HT1080 (cell line): ENCODE results near the gene RAB3GAP1. TPM values are rescaled to one million over a fixed set of nuclear protein-coding genes. Genes with fewer than 3 reads are reported as not detected.

Experiments used
- DNase-seq: peaks from one replicate; pipeline ENCODE4 v3.0.0-alpha.2; 2015; ENCODE audit warnings: low read depth
- total RNA-seq: library from RNA; depleted of rRNA; stranded (reverse); fragments of >200 nt; shearing (Covaris generic); gene quantifications from 2 replicates; pipeline ENCODE4 v1.2.3, GENCODE V29; 2014

The RAB3GAP1 gene
- total RNA-seq, 1 experiment from 2014 or later, result 31.2 TPM

DNA sequence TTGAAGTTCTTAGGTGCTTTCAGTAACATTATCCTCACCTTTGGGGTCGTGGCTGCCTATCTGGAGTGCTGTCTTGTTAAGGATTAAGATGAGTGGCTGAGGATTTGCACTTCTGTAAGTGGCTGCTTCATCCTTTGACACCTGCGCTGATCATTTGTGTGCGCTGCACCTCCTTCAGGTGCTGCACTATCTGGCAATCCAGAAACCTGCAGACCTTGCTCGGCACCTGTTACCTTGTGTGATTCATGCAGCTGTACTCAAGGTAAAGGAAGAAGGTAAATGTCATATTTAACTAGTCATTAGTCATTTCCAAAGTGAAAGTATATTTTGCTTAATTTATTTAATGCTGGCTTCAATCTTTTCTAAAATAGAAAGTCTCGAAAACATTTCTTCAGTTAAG is 110.3 kb downstream of the RAB3GAP1 start:
- DNase-seq, result no peak

DNA sequence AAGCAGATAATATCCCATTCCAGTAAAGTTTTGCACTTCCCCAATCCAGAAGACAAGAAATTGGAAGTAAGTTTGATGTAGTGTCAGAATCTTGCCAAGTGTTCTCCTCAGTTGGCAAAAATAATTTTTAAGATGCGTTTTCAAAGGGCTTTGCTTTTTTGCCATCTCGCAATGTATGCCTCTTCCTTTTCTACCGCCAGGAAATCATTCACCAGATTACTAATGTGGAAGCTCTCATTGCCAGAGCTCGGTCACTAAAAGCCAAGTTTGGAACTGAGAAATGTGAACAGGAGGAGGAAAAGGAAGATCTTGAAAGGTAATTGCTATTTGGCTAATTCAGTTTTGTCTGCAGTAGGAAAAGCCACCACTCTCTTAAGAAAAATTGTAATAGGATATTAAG is 110.7 kb downstream of the RAB3GAP1 start:
- no peak for DNase-seq

DNA sequence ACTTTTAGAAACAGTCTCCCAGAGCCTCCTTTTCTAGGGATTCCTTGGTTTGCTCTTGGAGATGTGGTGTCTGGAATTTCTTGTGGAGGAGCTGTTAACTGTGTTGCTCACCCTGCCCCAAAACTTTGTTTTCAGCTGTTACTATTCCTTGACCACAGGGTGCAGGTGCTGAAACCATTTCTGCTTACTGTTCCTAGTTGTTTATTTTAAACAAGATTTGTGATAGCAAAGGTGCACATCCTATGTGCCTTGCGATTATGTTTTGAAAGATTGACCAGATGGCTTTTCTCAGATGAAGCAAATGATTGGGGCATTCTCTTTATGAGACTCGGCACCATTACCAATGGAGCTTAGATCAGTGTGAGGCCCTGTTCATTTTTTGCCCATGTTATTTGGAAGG is 111.2 kb downstream of the RAB3GAP1 start:
- DNase-seq, result no peak

DNA sequence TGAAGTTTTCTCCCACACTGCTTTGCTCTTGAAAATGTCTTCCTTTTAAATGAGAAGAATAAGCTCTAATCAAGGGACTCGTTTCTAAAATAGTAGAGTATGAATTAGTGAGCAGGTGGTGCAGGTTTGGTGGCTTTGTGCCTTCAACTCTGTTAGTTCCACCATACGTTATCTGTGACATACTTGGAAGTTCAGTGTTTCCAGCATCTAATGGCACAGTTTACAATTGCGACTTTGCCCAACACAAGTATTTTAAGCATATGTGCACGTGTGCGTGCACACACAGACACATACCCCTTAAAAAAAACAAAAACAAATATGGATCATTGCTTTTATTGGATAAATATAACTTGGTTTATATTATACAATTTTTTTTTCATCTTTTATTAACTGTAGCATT is 111.8 kb downstream of the RAB3GAP1 start:
- DNase-seq, result no peak

DNA sequence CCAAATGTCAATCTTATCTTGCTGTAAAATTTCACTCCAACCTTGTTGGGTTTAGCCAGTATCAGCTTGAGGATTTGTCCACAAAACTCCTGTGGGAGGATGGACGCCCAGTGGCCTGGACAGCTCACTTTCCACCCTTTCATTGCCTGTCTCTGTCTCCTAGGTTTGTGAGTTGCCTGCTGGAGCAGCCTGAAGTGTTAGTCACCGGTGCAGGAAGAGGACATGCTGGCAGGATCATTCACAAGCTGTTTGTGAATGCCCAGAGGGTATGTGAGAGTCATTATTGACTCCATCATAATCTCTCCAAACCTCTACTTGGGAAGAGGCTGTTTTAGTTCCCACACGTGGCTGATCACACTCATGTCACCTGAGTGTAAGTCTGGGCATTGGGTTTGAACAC is 112.3 kb downstream of the RAB3GAP1 start:
- peak; percentile 90 for DNase-seq

DNA sequence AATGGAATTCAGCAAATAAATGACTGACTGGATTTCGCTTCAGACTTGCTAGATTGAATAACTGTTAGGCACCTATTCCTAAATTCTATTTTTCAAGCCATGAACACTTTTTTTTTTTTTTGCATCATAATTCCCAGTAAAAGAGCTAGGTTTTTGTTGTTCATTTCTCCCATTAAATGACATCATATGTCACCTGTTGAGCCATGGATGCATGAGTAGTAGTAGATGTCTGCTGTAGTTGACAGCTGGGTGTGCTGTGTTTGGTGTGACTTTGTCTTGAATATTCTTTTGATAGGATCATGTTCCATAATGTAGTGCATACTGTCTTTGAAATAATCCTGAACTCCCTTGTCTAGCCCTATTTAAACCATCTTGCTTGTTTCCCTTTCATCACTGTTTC is 115.2 kb downstream of the RAB3GAP1 start:
- no peak for DNase-seq

DNA sequence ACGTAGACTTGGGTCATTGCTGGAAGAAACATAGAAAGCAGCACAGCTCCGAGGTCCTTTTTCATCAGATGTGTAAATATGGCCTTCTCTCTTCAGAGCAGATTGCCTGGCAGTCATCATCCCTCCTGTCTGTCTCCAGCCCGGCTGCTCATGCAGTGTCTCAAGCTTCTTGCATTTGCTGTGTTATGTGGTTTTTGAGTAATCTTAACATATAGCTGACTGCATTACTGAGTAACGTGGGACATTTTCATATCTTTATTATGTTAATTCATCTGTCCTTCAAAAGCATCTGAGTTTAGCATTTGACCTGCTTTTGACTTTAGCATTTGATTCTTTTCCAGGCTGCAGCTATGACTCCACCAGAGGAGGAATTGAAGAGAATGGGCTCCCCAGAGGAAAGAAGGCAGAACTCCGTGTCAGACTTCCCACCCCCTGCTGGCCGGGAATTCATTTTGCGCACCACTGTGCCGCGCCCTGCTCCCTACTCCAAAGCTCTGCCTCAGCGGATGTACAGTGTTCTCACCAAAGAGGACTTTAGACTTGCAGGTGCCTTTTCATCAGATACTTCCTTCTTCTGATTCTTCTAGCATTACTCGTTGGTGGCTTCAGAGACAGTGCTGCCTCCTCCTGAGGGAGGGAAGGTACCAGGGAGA is 116.2 kb downstream of the RAB3GAP1 start:
- no peak for DNase-seq

DNA sequence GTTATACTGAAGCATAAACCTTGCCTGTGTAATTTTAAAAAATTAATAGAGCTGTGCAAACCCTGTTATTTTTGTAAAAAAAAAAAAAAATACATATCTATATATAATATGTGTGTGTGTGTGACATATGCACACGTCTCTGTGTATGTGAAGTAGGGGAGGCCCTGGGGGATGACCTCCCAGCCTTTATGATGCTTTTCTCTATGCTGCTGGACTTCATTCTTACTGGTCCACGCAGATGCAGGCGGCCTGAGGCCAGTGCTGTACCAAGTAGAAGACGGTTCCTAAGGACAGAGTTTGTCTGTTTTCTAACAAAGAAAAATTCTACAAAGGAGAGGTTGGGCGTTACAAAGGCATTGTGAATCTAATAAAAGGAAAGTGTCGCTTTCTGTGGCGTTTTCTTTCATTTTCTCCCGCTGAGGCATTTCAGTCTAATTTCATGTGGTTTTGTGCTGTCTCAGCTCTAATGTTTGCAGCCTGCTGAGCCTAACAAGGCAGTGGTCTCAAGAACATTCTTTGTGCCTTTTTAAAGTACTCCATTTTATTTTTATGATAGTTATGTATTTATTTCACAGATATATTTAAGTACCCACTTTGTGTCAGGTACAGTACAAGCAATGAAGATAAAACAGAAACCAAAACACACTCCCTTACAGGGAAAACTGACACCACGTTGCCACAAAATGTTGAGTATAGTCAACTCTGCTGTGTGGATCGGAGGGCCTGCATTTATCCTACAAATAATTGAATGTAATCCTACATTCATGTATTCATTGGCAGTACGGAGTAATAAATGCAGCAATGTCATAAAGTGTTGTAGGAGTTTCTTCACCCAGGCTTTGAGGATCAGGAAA is 118.0 kb downstream of the RAB3GAP1 start:
- DNase-seq, result no peak

DNA sequence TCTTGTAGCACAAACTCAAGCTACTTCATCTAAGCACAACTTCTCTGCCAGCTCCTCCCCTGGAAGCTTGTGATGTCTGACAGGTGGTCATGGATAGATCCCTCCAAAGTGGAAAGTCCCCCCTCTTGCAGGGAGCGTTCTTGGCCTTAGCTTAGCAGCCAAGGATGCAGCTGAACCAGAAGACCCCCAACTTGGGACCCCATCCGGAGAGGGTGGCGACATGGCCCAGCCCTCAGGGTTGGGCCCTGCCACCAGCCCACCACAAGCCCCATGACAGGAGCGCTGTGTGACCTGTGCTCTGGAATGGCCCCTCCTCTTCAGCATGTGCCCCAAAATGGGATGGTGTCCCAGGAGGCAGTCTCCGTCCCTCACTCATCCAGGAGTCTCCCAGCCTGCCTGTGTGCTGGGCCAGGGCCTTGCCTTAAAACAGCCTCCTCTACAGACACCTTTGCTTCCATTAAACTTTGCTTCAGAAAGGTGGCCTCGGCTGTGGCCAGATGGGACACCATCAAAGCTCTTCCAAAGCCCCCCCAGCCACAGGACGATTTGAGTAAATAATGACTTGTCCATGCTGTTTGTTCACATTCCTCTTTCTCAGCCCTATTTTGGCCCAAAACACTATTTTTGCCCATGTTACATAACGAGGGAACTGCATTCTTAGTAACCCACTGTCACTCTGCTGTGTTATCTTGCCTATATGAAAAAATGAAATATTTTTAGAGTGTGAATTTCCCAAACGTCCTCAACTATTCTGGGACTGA is 122.1 kb downstream of the RAB3GAP1 start:
- no peak for DNase-seq

DNA sequence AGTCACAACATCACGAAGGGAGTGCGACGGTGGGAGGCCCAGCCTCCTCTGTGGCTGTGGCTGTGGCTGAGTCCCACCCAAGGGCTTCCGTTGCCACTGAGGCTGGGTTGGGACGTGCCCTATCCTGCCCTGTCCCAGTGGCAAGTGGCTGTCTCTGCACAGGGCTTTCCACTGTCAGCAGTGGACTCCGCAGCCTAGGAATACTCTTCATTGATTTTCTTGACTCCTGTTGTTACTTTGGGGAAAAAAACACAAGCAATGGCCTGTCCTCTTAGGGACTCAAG is 122.7 kb downstream of the RAB3GAP1 start:
- DNase-seq, result no peak

DNA sequence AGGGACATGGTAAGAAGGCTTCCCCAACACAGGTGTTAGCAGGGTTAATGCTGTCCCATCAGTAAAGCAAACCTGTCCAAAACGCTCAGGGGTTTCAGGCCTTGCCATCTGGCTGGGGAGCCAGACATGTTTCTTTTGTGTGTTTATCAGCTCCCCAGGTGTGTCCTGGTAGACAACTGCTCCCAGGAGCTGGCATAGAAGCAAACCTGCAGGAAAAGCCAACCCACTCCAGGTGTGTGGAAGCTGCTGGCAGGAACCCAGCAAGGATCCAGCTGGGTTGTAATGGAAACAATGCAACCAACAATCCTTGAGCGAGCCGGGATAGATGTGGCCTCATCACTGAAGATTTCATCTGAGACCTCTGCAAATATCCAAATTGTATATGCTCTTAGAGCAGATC is 123.1 kb downstream of the RAB3GAP1 start:
- DNase-seq, result no peak

DNA sequence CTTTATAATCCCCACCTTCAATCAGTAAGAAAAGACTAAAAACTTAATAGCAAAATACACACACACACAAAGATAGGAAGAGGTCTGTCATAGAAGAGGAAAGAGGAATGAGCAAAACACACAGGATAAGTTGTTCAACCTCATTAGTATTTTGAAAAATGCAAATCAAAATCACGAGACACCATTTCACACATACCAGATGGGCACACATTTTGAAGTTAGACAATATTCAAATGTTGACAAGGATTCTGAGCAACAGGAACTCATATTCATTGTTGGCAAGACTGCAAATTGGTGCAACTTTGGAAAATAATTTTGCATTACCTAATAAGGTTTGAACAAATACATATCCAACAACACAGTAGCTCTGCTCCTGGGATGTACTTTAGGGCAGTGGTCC is 127.6 kb downstream of the RAB3GAP1 start:
- no peak for DNase-seq

DNA sequence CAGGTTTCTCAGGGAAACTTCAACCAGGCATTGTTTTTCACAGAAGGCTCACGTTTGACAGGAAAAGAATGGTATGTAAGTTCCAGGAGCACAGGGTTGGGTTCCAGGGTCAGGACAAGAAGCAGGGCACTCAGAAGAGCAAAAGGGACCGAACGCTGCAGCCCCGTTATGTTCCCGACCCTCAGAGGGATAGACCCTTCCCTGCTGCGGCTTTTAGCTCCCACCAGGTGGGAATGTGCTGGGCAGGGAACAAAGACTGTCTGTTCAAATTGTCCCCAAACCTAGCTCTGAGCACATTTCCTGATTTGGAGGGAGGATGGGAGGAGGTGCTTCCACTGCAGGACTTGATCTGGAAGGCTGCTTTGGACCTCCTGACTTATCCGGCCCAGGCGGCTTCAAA is 130.1 kb downstream of the RAB3GAP1 start:
- no peak for DNase-seq

DNA sequence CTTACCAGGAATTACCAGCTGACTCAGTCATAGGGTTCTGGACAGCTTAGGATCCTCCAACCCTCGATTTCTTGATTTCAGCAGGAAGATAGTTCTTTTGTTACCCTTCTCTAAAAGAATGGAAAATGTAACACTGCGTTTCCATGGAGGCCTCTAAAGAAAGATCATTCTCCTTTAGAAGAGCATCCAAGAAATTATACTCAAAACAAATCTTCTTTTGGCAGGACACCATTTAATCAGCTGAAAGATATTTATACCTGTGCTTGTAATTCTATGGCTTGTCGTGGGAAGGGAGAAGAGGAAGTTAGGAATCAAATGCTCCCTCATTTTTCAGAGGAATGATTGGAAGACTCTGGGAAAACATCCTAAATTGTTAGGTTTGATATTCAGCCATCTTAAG is 130.5 kb downstream of the RAB3GAP1 start:
- DNase-seq, result no peak

DNA sequence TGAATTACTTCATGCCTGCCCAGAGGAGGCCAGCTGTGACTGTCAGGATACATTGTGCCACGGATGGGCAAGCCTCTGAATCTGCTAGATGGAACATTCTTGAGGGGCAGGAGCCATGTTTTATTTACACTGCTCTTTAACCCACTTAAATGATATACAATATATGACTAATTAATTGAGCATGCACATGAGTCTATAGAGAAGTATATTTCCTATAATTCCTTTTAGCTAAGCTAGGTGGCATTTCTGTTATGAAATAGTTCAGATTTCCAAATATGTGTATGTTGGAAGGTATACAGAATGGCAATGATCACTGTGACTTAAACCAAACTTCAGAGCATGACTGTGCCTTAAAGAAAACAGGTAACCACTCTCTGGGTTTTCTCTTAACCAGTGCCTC is 131.7 kb downstream of the RAB3GAP1 start:
- no peak for DNase-seq

DNA sequence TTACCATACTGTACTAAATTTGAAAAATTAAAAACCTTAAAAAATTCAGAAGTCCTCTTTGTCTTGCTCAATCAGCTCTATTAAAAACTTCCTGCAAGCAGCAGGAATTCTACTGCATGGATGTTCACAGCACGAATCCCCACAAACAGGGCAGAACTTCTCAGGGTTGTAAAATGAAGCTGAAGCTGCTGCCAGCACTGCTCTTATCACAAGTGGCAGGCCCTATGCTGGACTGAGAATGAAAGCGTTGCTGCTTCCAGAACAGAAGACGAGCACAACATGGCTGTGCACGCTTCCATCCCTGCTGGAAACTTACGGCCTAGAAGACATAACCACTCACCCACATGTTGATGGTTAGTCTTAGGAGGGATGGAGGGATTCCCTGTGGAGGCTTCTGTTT is 134.0 kb downstream of the RAB3GAP1 start:
- DNase-seq, result no peak

DNA sequence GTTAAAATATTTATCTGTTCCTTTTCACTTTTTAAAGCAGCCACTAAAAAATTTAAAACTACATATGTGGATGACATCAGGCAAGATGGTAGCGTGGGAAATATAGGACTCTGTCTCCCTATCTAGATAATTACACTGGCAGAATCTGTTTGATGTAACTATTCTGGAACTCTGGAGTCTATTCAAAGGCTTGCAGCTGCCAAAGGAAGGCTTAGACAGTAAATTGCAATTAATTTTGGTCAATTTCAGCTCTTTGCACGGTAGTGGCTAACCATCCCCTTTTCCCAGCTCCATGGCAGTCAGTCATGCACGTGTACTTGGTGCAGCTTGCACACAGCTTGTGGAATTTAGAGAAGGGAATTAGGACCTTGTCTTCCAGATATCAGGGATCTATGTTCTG is 135.2 kb downstream of the RAB3GAP1 start:
- no peak for DNase-seq

DNA sequence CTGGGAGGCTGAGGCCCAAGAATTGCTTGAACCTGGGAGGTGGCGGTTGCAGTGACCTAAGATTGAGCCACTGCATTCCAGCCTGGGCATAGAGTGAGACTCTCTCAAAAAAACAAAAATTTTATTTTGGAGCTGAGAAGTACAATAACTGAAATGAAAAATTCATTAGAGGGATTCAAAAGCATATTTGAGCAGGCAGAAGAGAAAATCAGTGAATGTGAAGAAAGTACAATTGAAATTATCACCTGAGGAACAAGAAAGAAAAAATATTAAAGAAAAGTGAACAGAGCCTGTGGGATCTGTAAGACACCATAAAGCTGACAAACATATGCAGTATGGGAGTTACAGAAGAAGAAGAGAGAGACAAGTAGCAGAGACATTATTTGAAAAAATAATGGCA is 137.1 kb downstream of the RAB3GAP1 start:
- DNase-seq, result no peak

DNA sequence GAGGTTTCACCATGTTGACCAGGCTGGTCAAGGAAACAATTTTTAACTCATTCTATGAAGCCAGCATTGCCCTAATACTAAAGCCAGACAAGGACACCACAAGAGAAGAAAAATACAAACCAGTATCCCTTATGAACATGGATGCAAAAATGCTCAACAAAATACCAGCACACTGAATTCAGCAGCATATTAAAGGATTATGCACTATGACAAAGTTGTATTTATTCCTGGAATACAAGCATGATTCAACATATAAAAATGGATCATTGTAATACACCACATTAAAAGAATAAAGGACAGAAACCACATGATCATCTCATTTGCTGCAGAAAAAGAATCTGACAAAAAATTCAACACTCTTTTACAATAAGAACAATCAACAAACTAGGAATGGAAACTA is 138.7 kb downstream of the RAB3GAP1 start:
- DNase-seq, result no peak

DNA sequence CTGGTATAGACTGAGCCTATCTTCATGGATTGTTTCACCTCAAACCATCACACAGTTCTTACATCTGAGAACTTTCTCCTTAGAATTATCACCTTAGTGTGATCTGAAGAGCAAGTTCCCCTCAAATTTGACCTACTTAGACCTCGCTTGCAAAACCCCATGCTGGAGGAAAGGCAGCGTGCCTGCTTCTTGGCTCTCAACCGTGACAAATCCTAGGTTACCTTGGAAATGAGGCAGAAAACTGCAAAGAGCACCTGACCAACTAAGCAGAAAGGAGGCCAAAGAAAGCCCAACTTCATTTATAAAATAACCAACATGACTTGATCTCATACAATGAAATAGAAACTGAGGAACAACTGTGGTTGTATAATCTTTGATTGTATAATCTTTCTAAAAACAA is 146.4 kb downstream of the RAB3GAP1 start:
- DNase-seq, result no peak

DNA sequence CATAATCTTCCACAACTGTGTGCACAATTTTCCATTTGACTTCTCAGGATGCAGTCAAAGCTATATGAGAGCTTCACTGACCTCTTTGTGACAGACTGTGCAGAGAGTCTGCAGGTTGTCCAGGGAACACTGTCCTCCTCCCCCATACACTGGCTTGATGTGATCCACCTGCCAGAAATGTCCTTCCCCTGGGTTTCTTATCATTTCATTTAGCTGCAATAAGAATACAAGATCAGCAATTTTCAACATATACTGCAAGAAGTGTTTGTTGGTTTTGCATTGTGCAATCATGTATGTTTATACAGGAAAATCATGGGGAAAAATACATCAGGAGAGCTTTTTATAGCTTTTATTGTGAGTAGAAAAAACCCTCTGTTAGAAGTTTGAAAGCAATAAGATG is 150.7 kb downstream of the RAB3GAP1 start:
- DNase-seq, result no peak

DNA sequence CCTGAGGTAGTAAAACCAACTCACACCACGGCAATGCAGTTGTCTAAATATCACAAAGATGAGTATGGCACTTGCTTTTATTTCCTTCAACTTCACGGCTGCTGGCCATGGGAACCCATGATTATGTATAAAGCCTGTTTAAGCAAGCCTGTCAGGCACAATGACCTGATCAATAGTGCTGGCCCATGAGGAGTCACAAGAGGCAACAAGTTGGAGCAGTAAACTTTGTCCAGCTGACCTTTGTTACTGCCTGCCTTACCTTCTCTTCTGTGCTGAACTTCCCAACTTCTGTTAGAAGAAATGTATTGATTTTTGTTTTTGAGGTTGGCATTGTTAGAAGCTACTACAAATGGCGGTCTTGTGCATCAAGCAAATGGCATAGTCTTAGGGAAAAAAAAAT is 151.9 kb downstream of the RAB3GAP1 start:
- DNase-seq, result no peak

DNA sequence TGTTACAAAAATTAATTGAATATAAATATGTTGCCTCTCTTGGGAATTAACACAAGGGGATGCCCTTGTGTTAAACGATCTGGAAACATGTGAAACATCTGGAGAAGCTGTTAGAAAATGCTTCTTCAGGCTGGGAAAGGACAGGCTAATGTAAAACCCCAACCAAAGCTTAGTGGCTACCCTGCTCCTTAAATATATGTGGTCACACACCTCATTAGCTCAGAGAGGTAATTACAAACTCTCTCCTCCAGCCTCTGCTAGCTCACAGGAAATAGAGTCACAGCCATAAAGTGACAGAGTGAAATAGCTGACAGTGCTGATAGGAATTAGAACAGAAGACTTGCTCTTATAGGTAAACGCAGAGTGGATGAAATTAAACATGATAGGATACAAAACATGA is 155.9 kb downstream of the RAB3GAP1 start:
- no peak for DNase-seq
